D721Med (cell line): ENCODE measurements around the gene LIPF.

Experiments used
- DNase-seq: peaks from one replicate; pipeline ENCODE4 v3.0.0; 2011; ENCODE audit warnings: low spot score; ENCODE audit not compliant: insufficient read length
- FAIRE-seq: peaks from 2 replicates; lab custom pipeline; 2011; peaks lifted over from hg19 to GRCh38; lab: Jason Lieb, UNC
- TF ChIP-seq, protein P1 (sequence below): IDR thresholded peaks from 2 replicates; pipeline ENCODE4 v1.5.1; 2012; ENCODE audit warnings: mild to moderate bottlenecking, control low read depth; ENCODE audit not compliant: insufficient read depth; ENCODE audit errors: missing control alignments

Gene LIPF

DNA sequence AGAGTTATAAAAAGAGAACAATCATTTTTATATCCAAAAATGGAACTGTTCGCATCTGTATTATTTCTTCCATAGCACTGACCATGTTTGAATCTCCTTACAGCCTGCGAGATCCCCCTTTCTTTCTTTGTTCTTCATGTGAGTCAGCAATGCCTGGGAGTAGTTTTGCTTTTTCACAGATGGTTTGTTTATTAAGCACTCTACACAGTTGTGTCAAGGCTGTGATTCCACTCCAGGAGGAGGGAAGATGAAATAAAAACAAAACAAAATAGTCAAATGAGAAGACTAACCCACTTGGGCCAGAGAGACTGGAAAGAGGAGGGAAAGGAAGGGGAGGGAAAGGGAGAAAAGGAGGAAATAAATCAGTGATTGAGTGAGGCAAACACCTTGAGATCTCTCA lies 7.8 kb downstream of the LIPF start:
- no peak for FAIRE-seq
- TF ChIP-seq, protein P1, sequence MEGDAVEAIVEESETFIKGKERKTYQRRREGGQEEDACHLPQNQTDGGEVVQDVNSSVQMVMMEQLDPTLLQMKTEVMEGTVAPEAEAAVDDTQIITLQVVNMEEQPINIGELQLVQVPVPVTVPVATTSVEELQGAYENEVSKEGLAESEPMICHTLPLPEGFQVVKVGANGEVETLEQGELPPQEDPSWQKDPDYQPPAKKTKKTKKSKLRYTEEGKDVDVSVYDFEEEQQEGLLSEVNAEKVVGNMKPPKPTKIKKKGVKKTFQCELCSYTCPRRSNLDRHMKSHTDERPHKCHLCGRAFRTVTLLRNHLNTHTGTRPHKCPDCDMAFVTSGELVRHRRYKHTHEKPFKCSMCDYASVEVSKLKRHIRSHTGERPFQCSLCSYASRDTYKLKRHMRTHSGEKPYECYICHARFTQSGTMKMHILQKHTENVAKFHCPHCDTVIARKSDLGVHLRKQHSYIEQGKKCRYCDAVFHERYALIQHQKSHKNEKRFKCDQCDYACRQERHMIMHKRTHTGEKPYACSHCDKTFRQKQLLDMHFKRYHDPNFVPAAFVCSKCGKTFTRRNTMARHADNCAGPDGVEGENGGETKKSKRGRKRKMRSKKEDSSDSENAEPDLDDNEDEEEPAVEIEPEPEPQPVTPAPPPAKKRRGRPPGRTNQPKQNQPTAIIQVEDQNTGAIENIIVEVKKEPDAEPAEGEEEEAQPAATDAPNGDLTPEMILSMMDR: no peak
- DNase-seq: no peak

DNA sequence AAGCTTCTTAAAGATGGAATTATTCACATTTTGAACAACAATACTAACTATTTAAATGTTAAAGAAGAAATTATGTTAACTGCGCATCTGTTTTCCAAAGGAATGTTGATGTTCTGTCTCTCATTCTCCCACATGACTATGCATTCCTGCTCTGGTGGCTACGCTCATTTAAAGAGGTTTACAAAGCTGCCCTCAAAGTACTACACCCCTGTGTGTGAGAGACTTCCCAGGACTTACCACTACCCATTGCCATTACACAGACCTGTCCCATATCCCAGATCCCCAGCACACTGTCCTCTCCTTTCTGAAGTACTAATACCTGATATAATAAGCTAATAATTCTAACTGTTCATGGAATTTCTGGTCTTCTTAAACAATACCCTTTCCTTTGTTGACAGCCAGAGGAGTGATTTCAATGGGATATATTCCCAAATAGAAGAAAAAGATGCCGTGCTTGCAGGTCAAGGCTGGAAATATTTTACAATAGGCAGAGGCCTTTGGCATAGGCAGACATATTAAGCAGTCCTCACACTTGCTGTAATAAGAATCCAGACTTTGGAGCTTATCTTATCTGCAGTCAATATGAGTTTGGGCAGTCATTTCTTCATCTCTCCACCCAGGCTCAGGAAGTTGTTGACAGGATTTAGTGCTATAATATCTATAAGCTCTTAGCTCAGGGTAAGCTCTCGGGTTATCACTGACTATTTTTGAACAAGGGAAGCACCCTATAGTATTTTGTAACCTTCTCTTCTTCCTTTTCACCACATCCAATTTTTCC lies 12.2 kb downstream of the LIPF start:
- TF ChIP-seq, protein P1: no peak
- no peak for FAIRE-seq
- no peak for DNase-seq

DNA sequence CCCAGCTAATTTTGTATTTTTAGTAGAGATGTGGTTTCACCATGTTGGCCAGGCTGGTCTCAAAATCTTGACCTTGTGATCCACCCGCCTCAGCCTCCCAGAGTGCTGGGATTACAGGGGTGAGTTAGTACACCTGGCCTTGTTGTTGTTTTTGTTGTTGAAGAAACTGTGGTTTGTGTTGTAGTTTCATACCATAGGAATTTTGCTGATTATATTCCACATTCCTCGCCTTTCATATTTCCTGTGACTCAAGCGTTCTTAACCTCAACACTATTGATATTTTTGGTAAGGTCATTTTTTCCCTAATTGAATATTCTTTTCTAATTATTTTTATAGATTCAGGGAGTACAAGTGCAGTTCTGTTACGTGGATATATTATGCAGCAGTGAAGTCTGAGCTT lies 16.7 kb downstream of the LIPF start:
- FAIRE-seq (no peak), DNase-seq (no peak)
- TF ChIP-seq, protein P1: no peak

DNA sequence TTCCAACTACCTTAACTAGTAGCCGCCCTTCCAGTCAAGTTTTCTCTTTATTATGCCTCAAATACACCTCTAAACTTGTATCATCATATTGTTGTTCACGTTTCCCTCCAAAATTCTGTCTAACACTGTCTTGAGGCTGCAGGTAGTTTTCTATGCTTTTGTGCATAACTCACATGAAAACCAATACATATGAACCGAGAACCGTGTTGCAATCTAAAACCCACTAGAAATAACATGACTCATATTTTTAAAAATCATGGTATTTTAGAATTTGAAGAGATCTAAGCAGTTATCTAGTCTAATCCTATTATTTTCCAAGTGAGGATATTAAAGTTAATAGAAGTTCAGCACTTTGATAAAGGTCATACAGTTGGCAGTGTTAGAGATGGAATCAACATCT lies 18.2 kb downstream of the LIPF start:
- no peak for FAIRE-seq
- TF ChIP-seq, protein P1: no peak

DNA sequence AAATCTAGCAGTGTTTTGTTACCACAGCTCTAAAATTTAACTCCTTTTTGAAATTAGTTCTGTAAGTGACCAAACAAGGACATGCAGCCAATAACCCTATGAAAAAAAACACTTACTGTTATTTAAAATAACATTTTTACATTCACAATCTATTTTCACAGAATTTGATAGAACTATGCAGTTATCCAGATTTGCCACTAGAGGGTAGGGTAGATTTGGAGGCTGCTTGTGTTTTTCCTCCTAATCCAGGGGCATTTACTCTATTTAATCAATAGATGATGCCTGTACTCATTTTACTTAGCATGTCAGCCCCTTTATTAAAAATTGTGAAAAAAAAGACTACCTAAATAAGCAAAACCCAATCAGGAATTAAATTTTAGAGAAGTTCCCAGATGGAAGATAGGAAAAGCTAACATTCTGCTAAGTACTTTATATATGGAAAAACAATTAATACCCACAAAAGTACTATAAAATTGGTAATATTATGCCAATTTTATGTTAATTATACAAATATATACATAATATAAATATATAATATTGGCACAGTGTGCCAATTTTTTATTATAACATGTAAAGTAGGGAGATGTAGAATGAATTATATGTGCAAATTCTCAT lies 23.7 kb downstream of the LIPF start:
- TF ChIP-seq, protein P1: peak; percentile 72
- no peak for FAIRE-seq
- DNase-seq: no peak

More for the DNA sequence above, 18.2 kb downstream of the LIPF start:
- no peak for DNase-seq

DNA sequence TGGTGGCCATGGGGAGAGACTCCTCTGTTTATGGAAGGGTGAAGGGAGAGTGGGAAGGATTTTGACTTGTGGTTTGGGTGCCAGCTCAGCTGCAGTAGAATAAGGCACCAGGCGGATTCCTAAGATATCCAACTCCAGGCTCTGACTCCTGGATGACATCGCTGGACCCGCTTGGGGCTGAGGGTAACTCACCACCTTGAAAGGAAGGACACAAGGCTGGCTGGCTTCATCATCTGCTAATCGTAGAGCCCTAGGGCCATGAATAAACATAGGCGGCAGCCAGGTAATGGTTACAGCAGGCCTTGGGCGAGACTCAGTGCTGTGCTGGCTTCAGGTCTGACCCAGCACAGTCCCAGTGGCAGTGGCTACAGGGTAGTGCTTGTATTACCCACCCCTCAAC lies 25.1 kb downstream of the LIPF start:
- FAIRE-seq: no peak
- TF ChIP-seq, protein P1: no peak

More for the DNA sequence above, 25.1 kb downstream of the LIPF start:
- DNase-seq: no peak
